GM18951 (cell line): Measurements from ENCODE around the gene GREB1.

Experiments used
- POLR2A ChIP-seq: IDR thresholded peaks from 4 replicates; pipeline ENCODE4 v1.6.1; 2011; ENCODE audit warnings: mild to moderate bottlenecking; ENCODE audit not compliant: insufficient read length, insufficient read depth; ENCODE audit errors: extremely low read depth
- in situ Hi-C: fragments of 300-500 bp; cut with MboI; formaldehyde crosslinking; loops from one replicate; pipeline ENCODE4 v1.12.0; 2022; ENCODE audit warnings: low sequenced_read_pairs, mixed read lengths, inconsistent platforms; ENCODE audit not compliant: unreplicated experiment

GREB1 gene

GRCh38 chr2:11602563-11603204 is 68.8 kb downstream of the GREB1 start:
- in situ Hi-C loops = no loop called here
- no peak for TF ChIP-seq POLR2A

DNA sequence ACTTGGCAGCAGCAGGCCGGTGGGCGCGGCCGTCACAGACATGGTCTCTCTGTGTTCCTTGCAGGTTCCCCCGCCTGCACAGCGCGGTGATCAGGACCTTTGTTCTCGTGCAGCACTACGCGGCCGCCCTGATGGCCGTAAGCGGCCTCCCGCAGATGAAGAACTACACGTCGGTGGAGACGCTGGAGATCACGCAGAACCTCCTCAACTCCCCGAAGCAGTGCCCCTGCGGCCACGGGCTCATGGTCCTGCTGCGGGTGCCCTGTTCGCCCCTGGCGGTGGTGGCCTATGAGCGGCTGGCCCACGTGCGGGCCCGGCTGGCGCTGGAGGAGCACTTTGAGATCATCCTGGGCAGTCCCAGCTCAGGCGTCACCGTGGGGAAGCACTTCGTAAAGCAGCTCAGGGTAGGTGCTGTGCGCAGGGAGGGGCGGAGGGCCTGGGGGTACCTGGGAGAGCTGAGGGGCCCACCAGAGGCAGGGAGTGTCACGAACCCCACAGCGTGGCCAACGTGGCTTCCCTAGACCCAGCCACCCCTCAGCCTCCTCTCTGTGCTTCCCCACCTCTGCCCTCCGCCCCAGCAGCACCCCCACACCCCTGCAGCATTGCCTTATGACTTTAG is 76.9 kb downstream of the GREB1 start:
- TF ChIP-seq POLR2A = no peak
- in situ Hi-C loops = no loop called here

DNA sequence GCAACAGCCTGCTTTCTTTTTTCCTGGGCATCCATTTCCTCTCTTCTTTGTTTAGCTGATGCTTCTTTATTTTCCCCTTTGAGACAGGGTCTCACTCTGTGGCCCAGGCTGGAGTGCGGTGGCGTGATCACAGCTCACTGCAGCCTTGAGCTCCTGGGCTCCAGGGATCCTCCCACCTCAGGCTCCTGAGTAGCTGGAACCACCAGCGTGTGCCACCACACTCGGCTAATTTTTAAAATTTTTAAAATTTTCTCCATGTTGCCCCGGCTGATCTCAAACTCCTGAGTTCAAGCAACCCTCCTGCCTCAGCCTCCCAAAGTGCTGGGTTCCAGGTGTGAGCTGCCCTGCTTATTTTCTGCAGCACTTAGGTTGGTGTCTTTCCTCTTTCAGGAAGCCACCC is 77.4 kb downstream of the GREB1 start:
- TF ChIP-seq POLR2A = no peak
- in situ Hi-C loops = no loop called here

DNA sequence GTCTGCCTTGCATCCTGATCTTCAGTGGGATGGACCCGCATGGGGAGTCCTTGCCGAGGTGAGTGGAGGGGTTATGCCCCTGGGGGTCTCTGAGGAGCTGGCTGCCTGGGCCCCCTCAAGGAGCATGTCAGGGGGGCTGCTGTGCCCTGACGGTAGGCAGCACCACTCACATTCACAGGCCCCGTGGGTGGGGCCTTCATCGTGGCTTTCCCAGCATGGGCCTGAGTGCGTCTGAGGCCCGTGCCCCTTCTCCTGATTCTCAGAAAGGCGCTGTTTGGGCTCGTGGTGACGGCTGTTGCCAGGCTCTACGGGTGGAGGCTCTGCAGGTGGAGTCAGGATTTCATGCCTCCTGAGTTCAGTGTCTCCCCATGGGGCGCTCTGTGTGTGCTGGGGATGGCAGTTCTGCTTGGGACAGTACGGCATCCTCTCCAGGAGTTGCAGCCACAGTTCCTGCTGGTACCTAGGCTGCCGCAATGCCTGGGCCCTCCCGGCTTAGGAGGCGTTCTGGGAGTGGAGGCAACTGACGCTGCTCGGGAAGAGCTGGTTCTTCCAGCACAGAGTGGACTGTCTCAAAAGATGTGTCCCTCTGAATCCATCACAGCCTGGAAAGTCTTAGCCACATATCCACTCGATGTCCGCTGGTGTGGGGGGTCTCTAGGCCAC is 78.8 kb downstream of the GREB1 start:
- in situ Hi-C loops = no loop called here
- TF ChIP-seq POLR2A = no peak

- TF ChIP-seq POLR2A = no peak
- in situ Hi-C loops = no loop called here
Observed at GRCh38 chr2:11613297-11613696, 79.5 kb downstream of the GREB1 start.

GRCh38 chr2:11615209-11615608 is 81.4 kb downstream of the GREB1 start:
- TF ChIP-seq POLR2A = no peak
- in situ Hi-C loops = no loop called here

- TF ChIP-seq POLR2A = no peak
- in situ Hi-C loops = no loop called here
Observed at GRCh38 chr2:11616097-11616687, 82.3 kb downstream of the GREB1 start.

GRCh38 chr2:11616851-11617415 is 83.1 kb downstream of the GREB1 start:
- no peak for TF ChIP-seq POLR2A
- in situ Hi-C loops = no loop called here

DNA sequence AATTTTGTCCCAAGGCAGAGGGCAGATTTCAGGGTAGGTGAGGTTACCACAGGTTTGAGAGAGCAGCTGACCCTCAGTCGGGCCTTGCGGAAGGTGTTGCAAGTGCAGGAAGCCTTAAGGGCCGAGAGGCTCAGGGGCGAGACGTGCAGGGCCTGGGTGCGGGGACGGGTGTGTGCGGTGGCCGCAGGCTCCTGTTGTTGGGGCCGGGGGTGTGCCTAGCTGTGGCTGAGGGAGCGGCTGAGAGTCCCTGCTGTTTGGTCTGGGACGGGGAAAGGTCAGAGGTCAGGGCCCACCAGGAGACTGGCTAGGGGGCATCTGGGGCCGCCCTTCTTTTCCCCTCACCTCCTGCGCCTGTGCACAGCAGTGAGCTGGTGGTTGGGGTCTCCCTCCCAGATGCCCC is 83.7 kb downstream of the GREB1 start:
- in situ Hi-C loops = no loop called here
- TF ChIP-seq POLR2A = no peak

DNA sequence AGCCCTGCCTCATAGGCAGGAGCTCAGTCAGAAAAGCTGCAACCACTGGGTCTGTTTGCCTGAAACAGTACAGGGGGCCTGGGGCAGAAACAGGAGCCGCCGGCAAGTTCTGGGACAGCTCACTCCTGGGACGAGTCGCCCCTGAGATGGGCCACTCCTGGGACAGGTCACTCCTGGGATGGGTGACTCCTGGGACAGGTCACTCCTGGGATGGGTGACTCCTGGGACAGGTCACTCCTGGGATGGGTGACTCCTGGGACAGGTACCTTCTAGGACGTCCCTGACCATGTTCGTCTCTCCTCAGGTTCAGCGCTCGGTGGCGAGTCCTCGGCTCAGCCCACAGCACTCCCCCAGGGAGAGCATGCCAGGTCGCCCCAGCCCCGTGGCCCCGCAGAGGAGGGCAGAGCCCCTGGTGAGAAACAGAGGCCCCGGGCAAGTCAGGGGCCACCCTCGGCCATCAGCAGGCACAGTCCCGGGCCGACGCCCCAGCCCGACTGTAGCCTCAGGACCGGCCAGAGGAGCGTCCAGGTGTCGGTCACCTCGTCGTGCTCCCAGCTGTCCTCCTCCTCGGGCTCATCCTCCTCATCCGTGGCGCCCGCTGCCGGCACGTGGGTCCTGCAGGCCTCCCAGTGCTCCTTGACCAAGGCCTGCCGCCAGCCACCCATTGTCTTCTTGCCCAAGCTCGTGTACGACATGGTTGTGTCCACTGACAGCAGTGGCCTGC is 84.3 kb downstream of the GREB1 start:
- TF ChIP-seq POLR2A = no peak
- in situ Hi-C loops = no loop called here

GRCh38 chr2:11618708-11619062 is 84.8 kb downstream of the GREB1 start:
- TF ChIP-seq POLR2A = no peak
- in situ Hi-C loops = no loop called here

- in situ Hi-C loops = no loop called here
- TF ChIP-seq POLR2A = no peak
Observed at GRCh38 chr2:11621410-11621809, 87.6 kb downstream of the GREB1 start.

DNA sequence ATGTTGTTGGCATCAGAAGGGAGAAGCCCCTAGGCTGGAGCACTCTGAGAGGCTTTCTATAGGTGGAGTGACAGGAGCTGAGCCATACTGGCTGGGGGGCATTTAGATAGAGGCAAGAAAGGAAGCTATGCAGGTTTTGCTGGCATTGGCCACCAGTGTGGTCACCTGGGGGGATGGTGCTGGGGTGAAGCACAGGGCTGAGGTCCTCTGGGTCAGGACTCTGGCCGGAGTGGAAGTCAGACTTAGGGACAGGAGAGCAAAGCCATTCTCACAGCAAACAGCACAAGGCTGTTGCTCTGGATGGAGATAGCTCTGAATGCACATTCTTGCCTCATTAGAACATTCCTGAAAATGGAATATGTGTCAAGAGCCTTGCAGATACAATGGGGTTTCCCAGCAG is 88.8 kb downstream of the GREB1 start:
- no peak for TF ChIP-seq POLR2A
- in situ Hi-C loops = no loop called here
